GM12878 (cell line): Measurements from ENCODE around the gene MT1E. TPM values are rescaled to one million over a fixed set of nuclear protein-coding genes. Genes with fewer than 3 reads are reported as not detected.
A peak's percentile ranks its signal among the peaks of the same experiment; 100 is the strongest.

Experiments
- ATAC-seq: fragments of 200-7000 bp; cut with Tn5 transposase; 3 replicates; pipeline ENCODE4 v1.9.1; 2020; ENCODE audit warnings: mild to moderate bottlenecking, moderate library complexity
- BruUV-seq: library from RNA; stranded (reverse); fragments of 400-500 nt; replicated peaks from 2 replicates; lab custom pipeline; 2021; lab: Mats Ljungman, UMichigan
- CTCF ChIA-PET: fragments of 300-600 bp; sonication (Branson Sonifier 250); formaldehyde crosslinking; extraction: SDS; loops from one replicate; lab custom pipeline; 2021; ENCODE audit warnings: inconsistent platforms; lab: Yijun Ruan, JAX
- POLR2A ChIA-PET: fragments of 350-600 bp; formaldehyde crosslinking; extraction: SDS; loops from one replicate; lab custom pipeline; 2021; ENCODE audit warnings: inconsistent platforms; lab: Charles Lee
- RAD21 ChIA-PET: fragments of 300-600 bp; sonication (Branson Sonifier 250); formaldehyde crosslinking; loops from one replicate; lab custom pipeline; 2023; ENCODE audit warnings: antibody characterized with exemption; ENCODE audit not compliant: unreplicated experiment; lab: Charles Lee
- SMC1A ChIA-PET: fragments of 300-600 bp; sonication (Branson Sonifier 250); formaldehyde crosslinking; loops from one replicate; lab custom pipeline; 2023; ENCODE audit not compliant: unreplicated experiment, uncharacterized antibody; lab: Charles Lee
- DNase-seq: peaks from one replicate; pipeline ENCODE4 v3.0.0-alpha.2; 2011; ENCODE audit warnings: low read depth, low spot score
- FAIRE-seq: peaks from 3 replicates; lab custom pipeline; 2011; peaks lifted over from hg19 to GRCh38; lab: Jason Lieb, UNC
- H2AFZ ChIP-seq: 2 replicates; pipeline ENCODE4 v1.6.0; 2011; ENCODE audit warnings: low read depth, low read length, control low read depth; ENCODE audit not compliant: control insufficient read depth
- H3K27ac ChIP-seq: 2 replicates; pipeline ENCODE4 v1.5.1; 2011; ENCODE audit warnings: control low read depth; ENCODE audit not compliant: control insufficient read depth, insufficient read depth
- H3K27me3 ChIP-seq, 2 experiments: replicated peaks in 1 of 2; 2 replicates each; pipeline versions ENCODE4 v1.6.0 to v1.6.1; 2011; ENCODE audit warnings: low read length in 1 of 2; ENCODE audit not compliant: control insufficient read depth in 2 of 2, insufficient read depth in 2 of 2
- H3K36me3 ChIP-seq, 2 experiments: 2 replicates each; pipeline ENCODE4 v1.5.1; 2011; ENCODE audit warnings: low read length in 1 of 2; ENCODE audit not compliant: control insufficient read depth in 2 of 2, insufficient read depth in 2 of 2
- H3K4me1 ChIP-seq: 2 replicates; pipeline ENCODE4 v1.6.1; 2011; ENCODE audit warnings: mild to moderate bottlenecking, low read length, moderate library complexity, mixed read lengths; ENCODE audit not compliant: control insufficient read depth, insufficient read depth
- H3K4me2 ChIP-seq: 2 replicates; pipeline ENCODE4 v1.6.0; 2011; ENCODE audit warnings: control low read depth; ENCODE audit not compliant: control insufficient read depth, insufficient read depth
- H3K4me3 ChIP-seq: fragments of 200-600 bp; sonication (generic); 2 replicates; pipeline ENCODE4 v1.5.1; 2016
- H3K79me2 ChIP-seq: 2 replicates; pipeline ENCODE4 v1.6.0; 2011; ENCODE audit warnings: low read length; ENCODE audit not compliant: control insufficient read depth, insufficient read depth
- H3K9ac ChIP-seq: 2 replicates; pipeline ENCODE4 v1.8.0; 2011; ENCODE audit warnings: low read length, control low read depth, mixed read lengths; ENCODE audit not compliant: control insufficient read depth, insufficient read depth
- H3K9me3 ChIP-seq: replicated peaks from 3 replicates; pipeline ENCODE4 v1.5.1; 2011; ENCODE audit warnings: mild to moderate bottlenecking, low read length; ENCODE audit not compliant: control insufficient read depth, insufficient read depth
- H4K20me1 ChIP-seq: 2 replicates; pipeline ENCODE4 v1.6.0; 2011; ENCODE audit not compliant: control insufficient read depth, insufficient read depth
- REST ChIP-seq: IDR thresholded peaks from 2 replicates; pipeline ENCODE4 v1.6.1; 2012; ENCODE audit warnings: mild to moderate bottlenecking, low read depth, low read length
- USF1 ChIP-seq: IDR thresholded peaks from 2 replicates; pipeline ENCODE4 v1.6.1; 2011; ENCODE audit warnings: borderline replicate concordance, low read depth, mild to moderate bottlenecking, moderate library complexity, mixed read lengths, low read length; ENCODE audit not compliant: insufficient read depth; ENCODE audit errors: extremely low read length
- WGBS: methylation state at CpG from one replicate; pipeline ENCODE4 v1.1.6; 2016; ENCODE audit warnings: low lambda C conversion rate; ENCODE audit not compliant: insufficient replicate concordance, insufficient coverage; ENCODE audit errors: missing lambda C conversion rate; 5-methylcytosine and 5-hydroxymethylcytosine counted together
- in situ Hi-C: fragments of 300-500 bp; cut with MboI; formaldehyde crosslinking; loops from 9 replicates; pipeline ENCODE4 v1.14.3; 2018; ENCODE audit warnings: mixed read lengths
- intact Hi-C: fragments of 100-400 bp; cut with micrococcal nuclease; formaldehyde crosslinking; loops from one replicate; pipeline ENCODE4 v1.14.2; 2022; ENCODE audit not compliant: unreplicated experiment
- polyA plus RNA-seq, 11 experiments: library from polyadenylated mRNA; depleted of rRNA in 4 of 11; unstranded in 6 of 11; stranded (reverse) in 5 of 11; fragments of >200 nt; fragmentation: Nextera tagmentation in 4 of 11; fragmentation: Illumina TruSeq in 1 of 11; extraction: Ambion mirVana in 4 of 11; extraction: Trizol in 1 of 11; gene quantifications; 1 replicate in 1 of 11; 2 replicates in 10 of 11; pipeline versions ENCODE4 v1.2.1 to v1.2.3, GENCODE V29; 2011 to 2016; ENCODE audit warnings: inconsistent platforms in 2 of 11, missing spikeins in 2 of 11, low read depth in 1 of 11
- total RNA-seq, 4 experiments: library from RNA; depleted of rRNA in 3 of 4; stranded (reverse); fragments of >200 nt in 3 of 4; fragmentation: Illumina TruSeq in 1 of 4; extraction: Trizol in 1 of 4; gene quantifications; 2 replicates each; pipeline versions ENCODE4 v1.2.1 to v1.2.3, GENCODE V29; 2013 to 2021

The MT1E gene
- total and polyA plus RNA-seq, 10 of the 15 experiments (the other 5 are each of a cell fraction or from before 2014, with no cell fraction given) = 5.8 to 22.3 (median 16.5) TPM

- no TSS peak for BruUV-seq
- ATAC-seq = no peak
- H2AFZ ChIP-seq = no peak overlapping the region
- SMC1A ChIA-PET = interaction anchor here (0.9 kb wide), 1 partner anchor 44 kb away, joined by 3 read pairs; no protein-coding TSS in a partner anchor
- no peaks in the 10 kb centered on the region for H4K20me1 ChIP-seq
- no peaks in the 10 kb centered on the region for H3K79me2 ChIP-seq
- POLR2A ChIA-PET = no interaction called here
- DNase-seq = no peak
- no peak for FAIRE-seq
- CTCF ChIA-PET = no interaction called here
- peaks cover 5 to 25% of the 10 kb centered on the region in 2 experiments; a peak in 3 of 4 replicates for H3K27me3 ChIP-seq
- no peaks in the 10 kb centered on the region for H3K4me1 ChIP-seq
- no peak overlapping the region for H3K4me2 ChIP-seq
- H3K4me3 ChIP-seq = no peak overlapping the region
- RAD21 ChIA-PET = no interaction called here
- no peak overlapping the region for H3K27ac ChIP-seq
- H3K9ac ChIP-seq = no peak overlapping the region
- H3K9me3 ChIP-seq = no peaks in the 10 kb centered on the region
- TF ChIP-seq REST = peak; percentile 20; the same call in 1 of the 2 replicates
- no peak for TF ChIP-seq USF1
- TF ChIP-seq, all 136 proteins: peak for 1
- intact Hi-C loops (no loop called here), in situ Hi-C loops (no loop called here)
- H3K36me3 ChIP-seq = no peaks in the 10 kb centered on the region
- 8% methylated on average over 1 of the region's 1 CpG for WGBS
These were observed 20.3 kb downstream of the MT1E start for GRCh38 chr16:56645838-56646237.
